G401.6 (cell line): ENCODE data around the gene EEF1A2.

Source experiments
- FAIRE-seq: peaks from 2 replicates; lab custom pipeline; 2012; peaks lifted over from hg19 to GRCh38; lab: Jason Lieb, UNC

Gene EEF1A2

GRCh38 chr20:63498960-63499337, at the start of gene EEF1A2:
Gene EEF1A2, minus strand, starts transcription at chr20:63499083. Its CDS starts 1,320 bp downstream, at chr20:63497763.
- FAIRE-seq, result no peak

- FAIRE-seq, result no peak
Measured at GRCh38 chr20:63548542-63548941, 49.7 kb upstream of the EEF1A2 start.

GRCh38 chr20:63547725-63548480, 49.0 kb upstream of the EEF1A2 start, which contains the start of gene SRMS:
Gene SRMS, minus strand, starts transcription at chr20:63547749. Its CDS starts 286 bp downstream, at chr20:63547463.
- FAIRE-seq, result no peak

DNA sequence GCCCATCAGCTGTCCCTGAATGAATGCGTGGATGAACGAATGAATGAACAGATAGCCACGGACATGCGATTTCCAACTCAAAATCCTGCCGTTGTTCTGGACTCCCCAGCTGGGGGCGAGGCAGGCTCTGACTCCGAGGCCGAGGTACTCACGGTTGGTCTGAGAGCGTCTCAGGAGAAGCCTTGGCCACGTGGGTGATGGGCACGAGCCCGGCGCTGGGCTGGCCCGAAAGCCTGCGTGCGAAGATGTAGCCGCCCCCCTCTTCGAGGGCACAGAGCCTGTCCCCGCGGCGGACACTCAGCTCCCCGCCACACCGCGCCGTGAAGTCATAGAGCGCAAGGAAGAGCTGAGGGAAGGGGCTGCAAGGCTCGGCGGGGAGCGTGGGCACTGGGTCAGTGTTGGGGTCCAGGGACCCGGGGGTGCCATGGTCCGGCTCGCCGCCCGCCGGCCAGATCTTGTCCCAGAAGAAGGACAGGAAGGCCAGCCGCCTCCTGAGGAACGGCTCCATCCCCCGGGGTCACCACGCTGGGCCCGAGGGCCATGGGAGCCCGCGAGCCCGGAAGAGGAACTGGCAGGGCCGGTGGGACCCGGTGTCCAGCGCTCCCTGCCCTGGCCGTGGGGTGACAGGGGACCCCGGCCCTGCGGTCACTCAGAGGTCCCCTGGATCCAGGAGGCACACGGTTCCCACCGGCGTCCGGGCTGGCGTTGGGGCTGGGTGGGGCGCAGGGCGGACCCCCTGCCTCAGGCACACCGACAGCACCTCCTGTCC, 48.3 kb upstream of the EEF1A2 start:
- no peak for FAIRE-seq

GRCh38 chr20:63546256-63546955, 47.5 kb upstream of the EEF1A2 start:
- FAIRE-seq, result no peak

GRCh38 chr20:63545814-63546213, 46.9 kb upstream of the EEF1A2 start:
- FAIRE-seq, result no peak

- FAIRE-seq, result no peak
Measured at GRCh38 chr20:63544958-63545516, 46.2 kb upstream of the EEF1A2 start.

DNA sequence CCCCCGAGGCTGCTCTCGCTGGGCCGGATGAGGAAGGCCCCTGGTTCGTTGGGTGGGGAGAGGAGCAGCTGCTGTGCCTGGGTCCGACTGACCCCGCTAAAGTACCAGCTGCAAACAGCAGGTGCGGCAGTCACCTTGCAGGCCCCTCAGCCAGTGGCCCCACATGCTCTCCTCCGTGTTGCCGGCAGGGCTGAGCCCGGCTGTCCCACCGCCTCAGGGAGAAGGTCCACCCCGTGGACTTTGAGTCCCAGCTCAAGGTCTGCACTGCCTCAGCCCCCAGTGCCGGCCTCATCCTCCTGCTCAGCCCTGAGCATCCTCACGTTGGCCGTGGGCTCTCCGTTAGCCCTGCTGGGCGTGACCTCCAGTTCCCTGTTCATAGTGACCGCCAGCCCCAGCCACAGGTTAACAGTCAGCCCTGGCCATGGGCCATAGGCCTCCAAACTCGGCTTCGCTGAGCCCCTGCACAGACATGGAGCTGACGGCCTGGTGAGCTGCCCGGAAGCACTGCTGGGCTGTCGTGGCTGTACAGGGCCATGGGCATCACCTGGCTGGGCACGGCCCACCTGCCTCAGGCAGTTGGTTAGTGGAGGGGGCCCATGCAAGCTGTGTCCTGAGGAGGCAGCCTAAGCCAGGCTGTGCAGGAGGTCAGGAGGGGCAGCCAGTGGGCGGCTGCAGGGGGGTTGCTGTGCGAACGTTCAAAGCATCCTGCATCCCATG, 45.5 kb upstream of the EEF1A2 start:
- no peak for FAIRE-seq

DNA sequence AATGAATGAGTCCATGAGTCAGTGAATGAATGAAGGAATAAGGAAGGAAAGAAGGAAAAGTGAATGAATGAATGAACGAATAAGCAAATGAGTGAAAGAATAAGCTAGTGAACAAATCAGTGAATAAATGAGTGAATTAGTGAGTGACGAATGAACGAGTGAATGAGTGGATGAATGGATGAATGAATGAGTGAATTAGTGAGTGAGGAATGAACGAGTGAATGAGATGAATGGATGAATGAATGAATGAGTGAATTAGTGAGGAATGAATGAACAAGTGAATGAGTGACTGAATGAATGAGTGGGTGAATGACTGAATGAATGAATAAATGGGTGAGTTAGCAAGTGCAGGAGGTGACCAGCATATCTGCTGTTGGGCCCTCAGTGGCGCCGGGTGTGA, 44.9 kb upstream of the EEF1A2 start:
- no peak for FAIRE-seq

GRCh38 chr20:63543131-63543530, 44.2 kb upstream of the EEF1A2 start:
- FAIRE-seq, result no peak

DNA sequence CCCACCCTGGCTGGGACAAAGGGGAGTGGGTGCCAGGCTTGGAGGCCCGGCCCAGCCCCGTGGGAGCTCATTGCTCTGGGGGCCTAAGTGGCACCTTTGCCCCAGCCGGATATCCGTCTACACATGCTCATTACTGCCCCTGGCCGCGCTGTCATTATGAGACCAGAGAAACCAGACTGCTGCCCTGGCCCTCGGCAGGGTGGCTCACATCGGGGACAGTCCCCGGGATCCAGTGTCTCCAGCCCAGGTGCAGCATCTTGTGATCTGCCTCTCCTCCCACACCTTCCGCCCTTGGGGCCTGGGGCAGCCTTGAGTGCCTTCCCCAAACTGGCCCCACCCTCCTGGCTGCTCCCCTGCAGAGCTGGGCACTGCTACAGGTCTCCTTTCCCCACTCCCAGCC, 43.8 kb upstream of the EEF1A2 start:
- no peak for FAIRE-seq

DNA sequence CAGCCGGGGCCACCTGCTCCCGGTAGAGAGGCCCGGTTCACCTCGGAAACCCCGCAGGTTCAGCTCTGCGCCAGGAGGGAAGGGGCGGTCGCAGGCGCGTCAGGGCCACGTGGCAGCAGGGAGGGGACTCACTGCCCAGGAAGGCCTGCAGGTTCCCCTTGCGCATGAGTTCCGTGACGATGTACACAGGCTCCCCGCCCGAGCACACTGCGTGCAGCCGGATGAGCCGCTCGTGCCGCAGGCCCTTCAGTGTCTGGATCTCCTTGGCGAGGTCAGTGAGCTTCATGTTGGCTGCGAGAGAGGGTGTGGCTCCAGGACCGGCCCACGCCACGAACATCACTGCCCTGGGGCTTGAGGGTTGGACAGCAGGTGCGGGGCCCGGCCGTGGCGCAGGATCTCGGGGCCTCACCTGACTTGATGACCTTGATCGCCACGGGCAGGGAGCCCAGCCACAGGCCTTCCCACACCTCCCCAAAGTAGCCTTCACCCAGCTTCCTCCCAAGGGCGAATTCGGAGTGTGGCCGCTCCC, 43.2 kb upstream of the EEF1A2 start:
- FAIRE-seq, result no peak

DNA sequence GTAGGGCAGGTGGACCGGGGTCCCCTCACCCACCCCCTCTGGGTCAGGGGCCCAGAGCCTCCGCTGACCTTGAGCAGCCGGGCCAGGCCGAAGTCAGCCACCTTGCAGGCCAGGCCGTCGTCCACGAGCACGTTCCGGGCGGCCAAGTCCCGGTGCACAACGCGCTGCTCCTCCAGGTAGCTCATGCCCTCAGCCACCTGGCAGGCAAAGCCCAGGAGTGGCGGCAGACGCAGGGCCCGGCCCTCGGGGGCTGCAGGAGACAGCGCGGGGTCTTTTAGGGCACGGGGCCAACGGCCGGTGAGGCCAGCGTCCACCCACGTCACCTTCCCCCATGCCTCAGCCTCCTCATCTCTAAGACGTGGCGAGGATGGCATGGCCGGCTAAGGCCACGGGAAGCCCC, 42.5 kb upstream of the EEF1A2 start:
- FAIRE-seq, result no peak

DNA sequence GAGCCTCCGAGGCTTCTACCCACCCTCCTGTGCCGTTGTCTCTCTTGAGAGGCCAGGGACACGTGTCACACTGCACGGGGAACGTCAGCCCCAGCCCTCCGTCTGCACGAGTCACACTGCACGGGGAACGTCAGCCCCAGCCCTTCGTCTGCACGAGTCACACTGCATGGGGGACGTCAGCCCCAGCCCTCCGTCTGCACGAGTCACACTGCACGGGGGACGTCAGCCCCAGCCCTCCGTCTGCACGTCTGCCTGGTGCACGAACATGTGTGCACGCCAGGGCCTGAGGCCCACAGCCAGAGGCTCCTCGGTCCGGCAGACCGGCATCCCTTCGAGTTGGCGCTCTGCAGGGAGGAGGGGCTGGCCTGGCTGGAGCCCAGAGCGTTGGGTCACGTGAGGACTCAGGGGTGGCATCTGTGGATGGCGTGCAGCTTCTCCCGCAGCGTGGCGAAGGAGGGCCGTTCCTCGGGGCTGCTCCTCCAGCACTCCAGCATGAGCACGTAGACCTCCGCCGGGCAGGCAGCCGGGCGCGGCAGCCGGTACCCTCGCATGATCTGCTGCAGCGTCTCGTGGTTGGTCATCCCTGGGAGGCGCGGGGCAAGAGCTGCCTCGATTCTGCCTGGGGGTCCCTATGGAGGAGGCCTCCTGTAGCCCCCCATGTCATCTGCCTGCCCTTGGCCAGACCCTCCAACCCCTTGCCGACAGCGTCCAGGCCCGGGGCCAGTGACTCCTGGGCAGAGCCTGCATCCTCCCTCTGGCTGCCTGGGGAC, 41.7 kb upstream of the EEF1A2 start:
- no peak for FAIRE-seq

GRCh38 chr20:63539441-63540370, 40.8 kb upstream of the EEF1A2 start:
- FAIRE-seq, result no peak

- no peak for FAIRE-seq
Measured at GRCh38 chr20:63539092-63539430, 40.2 kb upstream of the EEF1A2 start.

DNA sequence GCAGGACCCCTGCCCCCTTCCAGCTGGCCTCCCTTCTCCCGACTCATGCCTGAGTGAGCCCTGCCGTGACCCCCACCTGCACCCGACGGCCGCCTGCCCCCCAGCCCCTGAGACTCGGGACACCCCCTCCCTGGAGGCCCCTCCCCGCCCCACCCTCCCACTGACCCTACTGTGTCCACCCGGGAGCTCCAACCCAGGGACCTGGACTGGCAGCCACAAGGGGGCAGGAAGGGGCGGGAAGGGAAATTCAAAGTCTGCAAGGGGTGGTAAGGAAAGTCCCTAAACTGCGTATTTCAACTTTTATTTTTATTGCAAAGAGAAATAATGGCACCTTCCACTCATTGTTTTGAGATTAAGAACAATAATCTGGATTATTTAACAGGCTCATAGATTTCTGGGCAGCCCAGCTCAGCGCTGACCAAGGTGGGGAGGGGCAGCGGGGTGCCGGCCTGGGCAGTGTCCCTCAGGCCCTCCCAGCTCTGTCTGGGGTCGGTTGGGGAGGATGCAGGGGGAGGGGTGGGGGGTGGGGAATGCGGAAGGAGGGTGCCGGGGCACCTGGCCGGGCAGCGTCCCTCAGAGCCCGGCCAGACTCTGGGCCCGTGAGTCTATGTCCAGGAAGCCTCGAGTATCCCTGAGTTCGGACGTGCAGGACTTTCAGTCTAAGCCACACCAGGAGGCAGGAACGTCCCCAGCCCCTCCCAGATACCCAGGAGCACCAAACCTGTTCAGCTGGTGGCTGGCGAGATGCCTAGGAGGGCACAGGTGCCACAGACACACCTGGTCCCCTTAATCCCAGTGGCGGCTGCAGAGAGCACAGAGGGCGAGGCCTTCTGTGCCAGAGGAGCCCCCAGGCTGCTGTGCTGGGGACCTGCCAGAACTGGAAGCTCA, 39.6 kb upstream of the EEF1A2 start:
- FAIRE-seq, result no peak

DNA sequence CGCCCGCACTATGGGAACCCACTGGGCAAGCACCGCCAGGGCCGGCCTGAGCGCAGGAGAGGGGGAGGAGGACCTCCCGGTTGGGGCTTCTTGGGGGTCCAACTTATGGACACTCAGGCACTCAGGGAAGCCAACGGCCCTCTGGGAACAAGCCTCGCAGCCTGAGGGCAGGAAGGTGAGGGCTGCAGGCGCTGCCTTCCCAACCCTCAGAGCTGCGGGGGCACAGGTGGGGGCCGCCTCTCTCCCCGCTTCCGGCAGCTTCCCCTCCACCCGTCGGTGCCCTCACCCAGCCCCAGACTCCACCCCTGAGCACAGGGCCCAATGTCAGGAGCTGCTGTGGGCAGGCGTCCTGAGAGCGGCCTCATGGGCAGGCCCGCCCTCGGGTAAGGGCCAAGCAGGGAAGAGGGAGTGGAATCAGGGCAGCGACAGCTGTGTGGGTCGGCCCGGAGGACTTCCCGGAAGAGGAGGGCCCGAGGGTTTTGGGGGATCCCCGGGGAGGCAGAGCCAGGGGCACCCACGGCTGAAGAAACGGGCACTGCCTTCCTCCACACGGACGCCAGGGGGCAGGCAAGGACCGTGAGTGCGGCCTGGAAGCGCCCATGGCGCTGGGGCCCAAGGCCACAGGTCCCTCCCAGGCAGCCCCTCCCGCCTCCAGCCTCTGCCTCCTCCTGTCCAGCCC, 38.8 kb upstream of the EEF1A2 start:
- FAIRE-seq, result peak; percentile 94
